LNCaP clone FGC (cell line): ENCODE measurements around the gene PSMD7.

Experiments used
- DNase-seq: peaks from one replicate; pipeline ENCODE4 v3.0.0-alpha.2; 2011; ENCODE audit warnings: low read depth
- H3K4me3 ChIP-seq: 2 replicates; pipeline ENCODE4 v1.5.1; 2011; ENCODE audit warnings: mild to moderate bottlenecking, low read depth, low read length, control low read depth
- CTCF ChIP-seq: IDR thresholded peaks from 2 replicates; pipeline ENCODE4 v1.5.1; 2012; ENCODE audit warnings: mild to moderate bottlenecking; ENCODE audit not compliant: control insufficient read depth, insufficient read depth; ENCODE audit errors: extremely low read depth

Gene PSMD7

GRCh38 chr16:74304835-74305176 is 8.2 kb downstream of the PSMD7 start:
- no peak for DNase-seq
- H3K4me3 ChIP-seq = no peak overlapping the region
- no peak for TF ChIP-seq CTCF

- TF ChIP-seq CTCF = no peak
- no peak overlapping the region for H3K4me3 ChIP-seq
- DNase-seq = no peak
Observed at GRCh38 chr16:74305281-74305680, 8.7 kb downstream of the PSMD7 start.

GRCh38 chr16:74305978-74306784 is 9.6 kb downstream of the PSMD7 start:
- no peak for TF ChIP-seq CTCF
- DNase-seq = no peak
- H3K4me3 ChIP-seq = no peak overlapping the region

- H3K4me3 ChIP-seq = no peak overlapping the region
Observed at GRCh38 chr16:74307383-74307782, 10.8 kb downstream of the PSMD7 start.

GRCh38 chr16:74309789-74310781 is 13.5 kb downstream of the PSMD7 start:
- peak; percentile 69 for TF ChIP-seq CTCF
- no peak for DNase-seq
- no peak overlapping the region for H3K4me3 ChIP-seq

More at GRCh38 chr16:74307383-74307782, 10.8 kb downstream of the PSMD7 start:
- TF ChIP-seq CTCF = no peak
- DNase-seq = no peak

GRCh38 chr16:74315059-74315458 is 18.4 kb downstream of the PSMD7 start:
- no peak for TF ChIP-seq CTCF
- no peak for DNase-seq
- no peak overlapping the region for H3K4me3 ChIP-seq
